Body of pancreas (tissue), 4 donors: Measurements from ENCODE around the gene NCSTN. TPM values are rescaled to one million over a fixed set of nuclear protein-coding genes. Genes with fewer than 3 reads are reported as not detected.

ENCODE experiments used
- ATAC-seq: fragments of 150-250 bp; one replicate; pipeline ENCODE4 v1.9.1; 2016
- DNase-seq, 4 donors: peaks; one replicate each; pipeline ENCODE4 v3.0.0-alpha.2; 2019
- H3K27ac ChIP-seq, 4 donors: fragments of 200-600 bp; sonication (generic); 1 replicate in 3 of 4; 2 replicates in 1 of 4; pipeline versions ENCODE4 v1.5.1 to v1.6.1; 2016 to 2019; ENCODE audit warnings: mild to moderate bottlenecking in 1 of 4, mixed read lengths in 1 of 4, moderate library complexity in 1 of 4
- H3K27me3 ChIP-seq, 2 donors: fragments of 200-600 bp; sonication (generic); one replicate each; pipeline ENCODE4 v1.6.0; 2016; ENCODE audit warnings: mild to moderate bottlenecking in 1 of 2
- H3K36me3 ChIP-seq, 2 donors: fragments of 200-600 bp; sonication (generic); replicated peaks in 1 of 2; 2 replicates each; pipeline ENCODE4 v1.5.1; 2016; ENCODE audit warnings: low read depth in 2 of 2; ENCODE audit not compliant: insufficient read depth in 1 of 2
- H3K4me1 ChIP-seq: fragments of 200-600 bp; sonication (generic); one replicate; pipeline ENCODE4 v1.6.0; 2016
- H3K4me3 ChIP-seq, 2 donors: fragments of 200-600 bp; sonication (generic); 1 replicate in 1 of 2; 2 replicates in 1 of 2; pipeline ENCODE4 v1.5.1; 2016 to 2019
- H3K9me3 ChIP-seq, 3 donors: fragments of 200-600 bp; sonication (generic); 1 replicate in 2 of 3; 2 replicates in 1 of 3; pipeline ENCODE4 v1.5.1; 2016
- CTCF ChIP-seq, 7 experiments: fragments of 450-650 bp in 4 of 7; fragments of 200-600 bp in 3 of 7; sonication (generic) in 3 of 7; IDR thresholded peaks; one replicate each; pipeline ENCODE4 v1.5.1; 2016 to 2019; ENCODE audit warnings: antibody characterized with exemption in 7 of 7
- POLR2A ChIP-seq, 3 donors: fragments of 450-650 bp; IDR thresholded peaks; one replicate each; pipeline ENCODE4 v1.6.1; 2016; ENCODE audit warnings: antibody characterized with exemption in 3 of 3, mild to moderate bottlenecking in 2 of 3
- WGBS, 2 donors: methylation state at CpG; one replicate each; pipeline ENCODE4 v1.1.5; 2017; 5-methylcytosine and 5-hydroxymethylcytosine counted together
- intact Hi-C: fragments of 100-400 bp; cut with DNase I; formaldehyde crosslinking; loops from one replicate; pipeline ENCODE4 v1.15.1; 2023
- total RNA-seq, 2 donors: library from RNA; depleted of rRNA; stranded (reverse); fragments of >200 nt; gene quantifications; one replicate each; pipeline ENCODE4 v1.1.0, GENCODE V29; 2016

Gene NCSTN
- total RNA-seq, 2 donors from 2014 or later, result 30.7 to 39.2 TPM

- Histone ChIP-seq H3K4me1 (peaks cover 1% of the 10 kb centered on the region), H3K27me3 (no peaks in the 10 kb centered on the region), H3K9me3 (no peaks in the 10 kb centered on the region), H3K27ac (no peak overlapping the region), H3K36me3 (no peaks in the 10 kb centered on the region), H3K4me3 (no peak overlapping the region)
- ATAC-seq (no peak), DNase-seq (no peak)
- 79 to 81% methylated on average over 8 of the region's 8 CpGs for WGBS, 2 donors
- TF ChIP-seq POLR2A (IDR thresholded peaks at IDR 0.05) (no peak), CTCF (IDR thresholded peaks at IDR 0.05) (no peak)
- intact Hi-C loops, result no loop called here
These were observed 51.5 kb downstream of the NCSTN start for GRCh38 chr1:160394673-160395072.

- intact Hi-C loops, result no loop called here
- 45 to 63% methylated on average over 1 of the region's 1 CpG for WGBS, 2 donors
- TF ChIP-seq CTCF (IDR thresholded peaks at IDR 0.05) (no peak), POLR2A (IDR thresholded peaks at IDR 0.05) (no peak)
These were observed 54.5 kb downstream of the NCSTN start for GRCh38 chr1:160397651-160398050.

GRCh38 chr1:160398823-160399222 lies 55.6 kb downstream of the NCSTN start:
- ATAC-seq (no peak), DNase-seq (no peak)
- TF ChIP-seq CTCF (IDR thresholded peaks at IDR 0.05) (no peak), POLR2A (IDR thresholded peaks at IDR 0.05) (no peak)
- H3K27me3 ChIP-seq, result no peaks in the 10 kb centered on the region
- no peaks in the 10 kb centered on the region for H3K9me3 ChIP-seq
- H3K36me3 ChIP-seq, result no peaks in the 10 kb centered on the region
- H3K4me1 ChIP-seq, result peaks cover 22% of the 10 kb centered on the region
- 74 to 81% methylated on average over 4 of the region's 4 CpGs for WGBS, 2 donors
- no peak overlapping the region for H3K27ac ChIP-seq
- no peak overlapping the region for H3K4me3 ChIP-seq
- intact Hi-C loops, result no loop called here

More at GRCh38 chr1:160397651-160398050, 54.5 kb downstream of the NCSTN start:
- Histone ChIP-seq H3K4me3 (no peak overlapping the region), H3K9me3 (no peaks in the 10 kb centered on the region), H3K4me1 (peaks cover 22% of the 10 kb centered on the region), H3K36me3 (no peaks in the 10 kb centered on the region), H3K27ac (no peak overlapping the region), H3K27me3 (no peaks in the 10 kb centered on the region)
- ATAC-seq, result no peak
- DNase-seq, result no peak

GRCh38 chr1:160399544-160400222 lies 56.5 kb downstream of the NCSTN start:
- H3K27me3 ChIP-seq, result no peaks in the 10 kb centered on the region

More at GRCh38 chr1:160399544-160400222, 56.5 kb downstream of the NCSTN start:
- TF ChIP-seq POLR2A (IDR thresholded peaks at IDR 0.05) (no peak), CTCF (IDR thresholded peaks at IDR 0.05) (peak in 1 of 7 experiments; percentile 10)
- DNase-seq, result no peak
- Histone ChIP-seq H3K9me3 (no peaks in the 10 kb centered on the region), H3K36me3 (no peaks in the 10 kb centered on the region), H3K4me3 (peak overlapping the region; percentile 74 to 97), H3K4me1 (peaks cover 22% of the 10 kb centered on the region), H3K27ac (peak overlapping the region in 3 of 4 donors; percentile 27 to 64 (median 54))
- intact Hi-C loops, result no loop called here
- WGBS, 2 donors, result 41 to 43% methylated on average over 16 to 17 of the region's 17 CpGs
- peak; percentile 11 for ATAC-seq
